Measurements from ENCODE around the gene RCOR2. TPM values are rescaled to one million over a fixed set of nuclear protein-coding genes. Genes with fewer than 3 reads are reported as not detected.

Gene RCOR2
- total and polyA plus RNA-seq, 2 of the 13 experiments (the other 11 are each of a cell fraction or from before 2014, with no cell fraction given): 8.3 to 8.5 TPM

- TSS peak; percentile 52 for BruUV-seq (replicated peaks)
- no peak overlapping the region for H2AFZ ChIP-seq (ENCODE audit: low read length)
- CTCF ChIA-PET (ENCODE audit: low intra/inter-chr PET ratio, low total read pairs): no interaction called here
- in situ Hi-C loops (cut with HindIII; ENCODE audit: extremely low pct_ligation_motif_present, low pct_unique_long_range_greater_than_20kb): loop anchor here (10.0 kb wide), 1 partner anchor 106 kb away; the partner anchor contains the start of gene MARK2
- peaks cover 11% of the 10 kb centered on the region; the same call in 1 of the 2 replicates for H4K20me1 ChIP-seq (ENCODE audit: insufficient read depth, low read length)
- no peak for ATAC-seq
- intact Hi-C loops (cut with micrococcal nuclease; ENCODE audit: unreplicated experiment): no loop called here
- no peak for DNase-seq (ENCODE audit: low spot score)
- FAIRE-seq: no peak
- no peak for TF ChIP-seq ZNF451 (CRISPR knock-in tag; IDR thresholded peaks at IDR 0.05)
- no peak for TF ChIP-seq ZNF558 (CRISPR knock-in tag; IDR thresholded peaks at IDR 0.05; ENCODE audit: borderline replicate concordance)
- TF ChIP-seq KLF15 (CRISPR knock-in tag; IDR thresholded peaks at IDR 0.05; ENCODE audit: borderline replicate concordance): no peak
- no peak for TF ChIP-seq ARID2 (CRISPR knock-in tag; IDR thresholded peaks at IDR 0.05; ENCODE audit: borderline replicate concordance)
- no peak for TF ChIP-seq ZIK1 (CRISPR knock-in tag; IDR thresholded peaks at IDR 0.05; ENCODE audit: borderline replicate concordance, low read depth)
- no peak for TF ChIP-seq ZNF235 (CRISPR knock-in tag; IDR thresholded peaks at IDR 0.05; ENCODE audit: borderline replicate concordance)
- no peak for TF ChIP-seq NCOA2 (CRISPR knock-in tag; IDR thresholded peaks at IDR 0.05)
- TF ChIP-seq ZNF180 (CRISPR knock-in tag; IDR thresholded peaks at IDR 0.05; ENCODE audit: borderline replicate concordance, low read depth): no peak
- TF ChIP-seq ZNF142 (CRISPR knock-in tag; IDR thresholded peaks at IDR 0.05): no peak
- no peak for TF ChIP-seq ZNF430 (CRISPR knock-in tag; IDR thresholded peaks at IDR 0.05)
- no peak for TF ChIP-seq ZC3H13 (CRISPR knock-in tag; IDR thresholded peaks at IDR 0.05)
- TF ChIP-seq ZNF816 (CRISPR knock-in tag; IDR thresholded peaks at IDR 0.05; ENCODE audit: borderline replicate concordance): no peak
- TF ChIP-seq NFKBIZ (CRISPR knock-in tag; IDR thresholded peaks at IDR 0.05): no peak
- H3K36me3 ChIP-seq (replicated peaks in 1 of 2; ENCODE audit: control insufficient read depth in 1 of 2, insufficient read depth in 2 of 2, low read length in 2 of 2): no peaks in the 10 kb centered on the region
- H3K27me3 ChIP-seq (ENCODE audit: control insufficient read depth in 1 of 2, insufficient read depth in 2 of 2, low read length in 2 of 2): no peaks in the 10 kb centered on the region; a peak in 1 of 5 replicates
- peaks cover 41% of the 10 kb centered on the region for H3K79me2 ChIP-seq (ENCODE audit: insufficient read depth, low read length)
- POLR2A ChIA-PET: no interaction called here
- H3K4me1 ChIP-seq (ENCODE audit: insufficient read depth, low read length): peaks cover 48% of the 10 kb centered on the region
- H3K9ac ChIP-seq (ENCODE audit: insufficient read depth, low read depth, low read length): no peak overlapping the region
- no peak overlapping the region for H3K4me3 ChIP-seq (replicated peaks in 1 of 3; ENCODE audit: insufficient read depth in 1 of 3, low read depth in 2 of 3, low read length in 3 of 3)
- no peak overlapping the region for H3K27ac ChIP-seq (ENCODE audit: extremely low read length, insufficient read depth, low read length)
- H3K4me2 ChIP-seq (ENCODE audit: low read depth, low read length): no peak overlapping the region
- 95% methylated on average over 6 of the region's 6 CpGs for WGBS (ENCODE audit: low lambda C conversion rate)
- no peaks in the 10 kb centered on the region for H3K9me3 ChIP-seq (ENCODE audit: low read length)
Observed at GRCh38 chr11:63940786-63941185, 23.8 kb upstream of the RCOR2 start.

Measured in HepG2 (cell line).